ENCODE results near the gene OR51I1.

The OR51I1 gene

GRCh38 chr11:5441414-5441813 lies at the start of gene OR51I1:
TSS of gene OR51I1 (minus strand) at chr11:5441514. CDS start at chr11:5441514, 0 bp downstream.
- Histone ChIP-seq H3K9ac (ENCODE audit: low read length in 2 of 2) (no peak within 1 kb of the TSS), H3K4me3 (ENCODE audit: low read length in 2 of 2) (no peak within 1 kb of the TSS), H3K27me3 (ENCODE audit: control insufficient read depth in 1 of 2, insufficient read depth in 2 of 2, low read length in 2 of 2) (no peaks in the 10 kb centered on the region), H3K9me3 (ENCODE audit: control insufficient read depth in 2 of 2, low read length in 2 of 2) (no peaks in the 10 kb centered on the region), H3K4me1 (ENCODE audit: control insufficient read depth, insufficient read depth, low read length) (no peaks in the 10 kb centered on the region), H3K36me3 (ENCODE audit: control insufficient read depth in 2 of 2, insufficient read depth in 2 of 2, low read length in 2 of 2) (no peaks in the 10 kb centered on the region), H3K27ac (ENCODE audit: low read length) (no peak within 1 kb of the TSS)

GRCh38 chr11:5489576-5490357 lies 48.5 kb upstream of the OR51I1 start:
- Histone ChIP-seq H3K36me3 (ENCODE audit: control insufficient read depth in 2 of 2, insufficient read depth in 2 of 2, low read length in 2 of 2) (no peaks in the 10 kb centered on the region), H3K9ac (ENCODE audit: low read length in 2 of 2) (no peak overlapping the region), H3K4me1 (ENCODE audit: control insufficient read depth, insufficient read depth, low read length) (no peaks in the 10 kb centered on the region), H3K4me3 (ENCODE audit: low read length in 2 of 2) (no peak overlapping the region), H3K27me3 (ENCODE audit: control insufficient read depth in 1 of 2, insufficient read depth in 2 of 2, low read length in 2 of 2) (no peaks in the 10 kb centered on the region), H3K27ac (ENCODE audit: low read length) (no peak overlapping the region), H3K9me3 (ENCODE audit: control insufficient read depth in 2 of 2, low read length in 2 of 2) (no peaks in the 10 kb centered on the region)

GRCh38 chr11:5488798-5489399 lies 47.6 kb upstream of the OR51I1 start:
- H3K27ac ChIP-seq (ENCODE audit: low read length) = no peak overlapping the region
- no peak overlapping the region for H3K9ac ChIP-seq (ENCODE audit: low read length in 2 of 2)
- H3K4me1 ChIP-seq (ENCODE audit: control insufficient read depth, insufficient read depth, low read length) = no peaks in the 10 kb centered on the region
- H3K36me3 ChIP-seq (ENCODE audit: control insufficient read depth in 2 of 2, insufficient read depth in 2 of 2, low read length in 2 of 2) = no peaks in the 10 kb centered on the region
- no peaks in the 10 kb centered on the region for H3K9me3 ChIP-seq (ENCODE audit: control insufficient read depth in 2 of 2, low read length in 2 of 2)
- no peaks in the 10 kb centered on the region for H3K27me3 ChIP-seq (ENCODE audit: control insufficient read depth in 1 of 2, insufficient read depth in 2 of 2, low read length in 2 of 2)
- no peak overlapping the region for H3K4me3 ChIP-seq (ENCODE audit: low read length in 2 of 2)

GRCh38 chr11:5488385-5488784 lies 47.1 kb upstream of the OR51I1 start, which contains the start of gene OR52D1:
TSS of gene OR52D1 (plus strand) at chr11:5488685. CDS start at chr11:5488707, 22 bp downstream.
- peaks cover 0 to 3% of the 10 kb centered on the region in 2 donors for H3K9me3 ChIP-seq (ENCODE audit: control insufficient read depth in 2 of 2, low read length in 2 of 2)
- H3K4me1 ChIP-seq (ENCODE audit: control insufficient read depth, insufficient read depth, low read length) = no peaks in the 10 kb centered on the region
- H3K27ac ChIP-seq (ENCODE audit: low read length) = no peak within 1 kb of the TSS
- H3K9ac ChIP-seq (ENCODE audit: low read length in 2 of 2) = no peak within 1 kb of the TSS
- H3K27me3 ChIP-seq (ENCODE audit: control insufficient read depth in 1 of 2, insufficient read depth in 2 of 2, low read length in 2 of 2) = no peaks in the 10 kb centered on the region
- H3K36me3 ChIP-seq (ENCODE audit: control insufficient read depth in 2 of 2, insufficient read depth in 2 of 2, low read length in 2 of 2) = no peaks in the 10 kb centered on the region
- no peak within 1 kb of the TSS for H3K4me3 ChIP-seq (ENCODE audit: low read length in 2 of 2)

GRCh38 chr11:5486421-5486820 lies 45.1 kb upstream of the OR51I1 start:
- H3K27ac ChIP-seq (ENCODE audit: low read length) = no peak overlapping the region
- no peaks in the 10 kb centered on the region for H3K36me3 ChIP-seq (ENCODE audit: control insufficient read depth in 2 of 2, insufficient read depth in 2 of 2, low read length in 2 of 2)
- no peaks in the 10 kb centered on the region for H3K27me3 ChIP-seq (ENCODE audit: control insufficient read depth in 1 of 2, insufficient read depth in 2 of 2, low read length in 2 of 2)
- no peaks in the 10 kb centered on the region for H3K4me1 ChIP-seq (ENCODE audit: control insufficient read depth, insufficient read depth, low read length)
- H3K9ac ChIP-seq (ENCODE audit: low read length in 2 of 2) = no peak overlapping the region
- H3K9me3 ChIP-seq (ENCODE audit: control insufficient read depth in 2 of 2, low read length in 2 of 2) = peaks cover 0 to 3% of the 10 kb centered on the region in 2 donors
- no peak overlapping the region for H3K4me3 ChIP-seq (ENCODE audit: low read length in 2 of 2)

GRCh38 chr11:5486003-5486402 lies 44.7 kb upstream of the OR51I1 start:
- Histone ChIP-seq H3K36me3 (ENCODE audit: control insufficient read depth in 2 of 2, insufficient read depth in 2 of 2, low read length in 2 of 2) (no peaks in the 10 kb centered on the region), H3K4me3 (ENCODE audit: low read length in 2 of 2) (no peak overlapping the region), H3K4me1 (ENCODE audit: control insufficient read depth, insufficient read depth, low read length) (no peaks in the 10 kb centered on the region), H3K9me3 (ENCODE audit: control insufficient read depth in 2 of 2, low read length in 2 of 2) (peaks cover 0 to 3% of the 10 kb centered on the region in 2 donors), H3K27ac (ENCODE audit: low read length) (no peak overlapping the region), H3K27me3 (ENCODE audit: control insufficient read depth in 1 of 2, insufficient read depth in 2 of 2, low read length in 2 of 2) (no peaks in the 10 kb centered on the region), H3K9ac (ENCODE audit: low read length in 2 of 2) (no peak overlapping the region)

GRCh38 chr11:5476186-5476819 lies 35.0 kb upstream of the OR51I1 start:
- no peak overlapping the region for H3K27ac ChIP-seq (ENCODE audit: low read length)
- H3K9me3 ChIP-seq (ENCODE audit: control insufficient read depth in 2 of 2, low read length in 2 of 2) = no peaks in the 10 kb centered on the region
- H3K4me3 ChIP-seq (ENCODE audit: low read length in 2 of 2) = no peak overlapping the region
- no peaks in the 10 kb centered on the region for H3K4me1 ChIP-seq (ENCODE audit: control insufficient read depth, insufficient read depth, low read length)
- H3K9ac ChIP-seq (ENCODE audit: low read length in 2 of 2) = no peak overlapping the region
- no peaks in the 10 kb centered on the region for H3K36me3 ChIP-seq (ENCODE audit: control insufficient read depth in 2 of 2, insufficient read depth in 2 of 2, low read length in 2 of 2)
- no peaks in the 10 kb centered on the region for H3K27me3 ChIP-seq (ENCODE audit: control insufficient read depth in 1 of 2, insufficient read depth in 2 of 2, low read length in 2 of 2)

GRCh38 chr11:5473921-5474320 lies 32.6 kb upstream of the OR51I1 start:
- no peaks in the 10 kb centered on the region for H3K36me3 ChIP-seq (ENCODE audit: control insufficient read depth in 2 of 2, insufficient read depth in 2 of 2, low read length in 2 of 2)
- no peaks in the 10 kb centered on the region for H3K9me3 ChIP-seq (ENCODE audit: control insufficient read depth in 2 of 2, low read length in 2 of 2)
- H3K4me3 ChIP-seq (ENCODE audit: low read length in 2 of 2) = no peak overlapping the region

GRCh38 chr11:5467527-5467926 lies 26.2 kb upstream of the OR51I1 start:
- no peaks in the 10 kb centered on the region for H3K4me1 ChIP-seq (ENCODE audit: control insufficient read depth, insufficient read depth, low read length)
- no peaks in the 10 kb centered on the region for H3K9me3 ChIP-seq (ENCODE audit: control insufficient read depth in 2 of 2, low read length in 2 of 2)

More at GRCh38 chr11:5473921-5474320, 32.6 kb upstream of the OR51I1 start:
- Histone ChIP-seq H3K9ac (ENCODE audit: low read length in 2 of 2) (no peak overlapping the region), H3K27me3 (ENCODE audit: control insufficient read depth in 1 of 2, insufficient read depth in 2 of 2, low read length in 2 of 2) (peaks cover 0 to 1% of the 10 kb centered on the region in 2 donors), H3K4me1 (ENCODE audit: control insufficient read depth, insufficient read depth, low read length) (no peaks in the 10 kb centered on the region), H3K27ac (ENCODE audit: low read length) (no peak overlapping the region)

GRCh38 chr11:5460983-5461621 lies 19.8 kb upstream of the OR51I1 start:
- no peak overlapping the region for H3K27ac ChIP-seq (ENCODE audit: low read length)
- no peak overlapping the region for H3K4me3 ChIP-seq (ENCODE audit: low read length in 2 of 2)
- H3K36me3 ChIP-seq (ENCODE audit: control insufficient read depth in 2 of 2, insufficient read depth in 2 of 2, low read length in 2 of 2) = no peaks in the 10 kb centered on the region
- no peaks in the 10 kb centered on the region for H3K27me3 ChIP-seq (ENCODE audit: control insufficient read depth in 1 of 2, insufficient read depth in 2 of 2, low read length in 2 of 2)
- no peaks in the 10 kb centered on the region for H3K9me3 ChIP-seq (ENCODE audit: control insufficient read depth in 2 of 2, low read length in 2 of 2)
- H3K4me1 ChIP-seq (ENCODE audit: control insufficient read depth, insufficient read depth, low read length) = no peaks in the 10 kb centered on the region
- no peak overlapping the region for H3K9ac ChIP-seq (ENCODE audit: low read length in 2 of 2)

More at GRCh38 chr11:5467527-5467926, 26.2 kb upstream of the OR51I1 start:
- H3K36me3 ChIP-seq (ENCODE audit: control insufficient read depth in 2 of 2, insufficient read depth in 2 of 2, low read length in 2 of 2) = no peaks in the 10 kb centered on the region
- peaks cover 0 to 5% of the 10 kb centered on the region in 2 donors for H3K27me3 ChIP-seq (ENCODE audit: control insufficient read depth in 1 of 2, insufficient read depth in 2 of 2, low read length in 2 of 2)
- H3K4me3 ChIP-seq (ENCODE audit: low read length in 2 of 2) = no peak overlapping the region
- H3K9ac ChIP-seq (ENCODE audit: low read length in 2 of 2) = no peak overlapping the region
- H3K27ac ChIP-seq (ENCODE audit: low read length) = no peak overlapping the region

Measured in stomach smooth muscle (tissue), 2 donors.